ENCODE data around the gene SHH.

DNA sequence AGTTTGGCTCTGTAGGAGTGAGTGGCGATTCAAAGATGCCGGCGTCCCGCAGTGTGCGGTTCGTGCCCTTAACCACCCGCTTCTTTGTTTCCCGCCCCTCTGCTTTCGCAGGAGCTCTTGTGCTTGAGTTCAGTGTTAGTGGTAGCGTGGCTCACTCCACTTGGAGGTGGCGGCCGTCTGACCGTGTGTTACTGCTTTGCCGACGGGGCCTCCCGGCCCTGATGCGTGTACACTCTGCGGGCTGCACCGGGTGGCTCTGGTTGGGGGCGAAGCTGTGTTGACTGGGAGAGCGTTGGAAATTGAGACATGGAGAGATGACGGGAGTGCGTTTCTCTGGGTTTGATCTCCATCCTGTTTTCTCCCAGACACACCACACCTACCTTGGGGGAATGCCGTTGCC is 31.4 kb downstream of the SHH start:
- TF ChIP-seq, protein P1, sequence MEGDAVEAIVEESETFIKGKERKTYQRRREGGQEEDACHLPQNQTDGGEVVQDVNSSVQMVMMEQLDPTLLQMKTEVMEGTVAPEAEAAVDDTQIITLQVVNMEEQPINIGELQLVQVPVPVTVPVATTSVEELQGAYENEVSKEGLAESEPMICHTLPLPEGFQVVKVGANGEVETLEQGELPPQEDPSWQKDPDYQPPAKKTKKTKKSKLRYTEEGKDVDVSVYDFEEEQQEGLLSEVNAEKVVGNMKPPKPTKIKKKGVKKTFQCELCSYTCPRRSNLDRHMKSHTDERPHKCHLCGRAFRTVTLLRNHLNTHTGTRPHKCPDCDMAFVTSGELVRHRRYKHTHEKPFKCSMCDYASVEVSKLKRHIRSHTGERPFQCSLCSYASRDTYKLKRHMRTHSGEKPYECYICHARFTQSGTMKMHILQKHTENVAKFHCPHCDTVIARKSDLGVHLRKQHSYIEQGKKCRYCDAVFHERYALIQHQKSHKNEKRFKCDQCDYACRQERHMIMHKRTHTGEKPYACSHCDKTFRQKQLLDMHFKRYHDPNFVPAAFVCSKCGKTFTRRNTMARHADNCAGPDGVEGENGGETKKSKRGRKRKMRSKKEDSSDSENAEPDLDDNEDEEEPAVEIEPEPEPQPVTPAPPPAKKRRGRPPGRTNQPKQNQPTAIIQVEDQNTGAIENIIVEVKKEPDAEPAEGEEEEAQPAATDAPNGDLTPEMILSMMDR (conservative IDR thresholded peaks at IDR 0.05; ENCODE audit: low read depth, low read length) = no peak
- no peak for TF ChIP-seq EZH2 (IDR thresholded peaks at IDR 0.05; ENCODE audit: low read length, unreplicated experiment)
